ENCODE data around the gene METAP2.

- TF ChIP-seq EZH2 (IDR thresholded peaks at IDR 0.05; ENCODE audit: borderline replicate concordance, low read length) (no peak), CTCF (IDR thresholded peaks at IDR 0.05; ENCODE audit: low read length) (no peak)
These were observed 33.6 kb upstream of the METAP2 start for GRCh38 chr12:95440401-95440800.
